HG03432 (cell line): Measurements from ENCODE around the gene KATNB1.
"Not testable (repeated sequence)": the region's sequence is repeated elsewhere in the genome, so short reads cannot be mapped to it uniquely, and the experiment has no call there.

Source experiments
- ATAC-seq: cut with Tn5 transposase; IDR thresholded peaks from one replicate; pipeline ENCODE4 v1.9.1; 2021; ENCODE audit warnings: mild to moderate bottlenecking, moderate library complexity; ENCODE audit not compliant: unreplicated experiment

The KATNB1 gene

GRCh38 chr16:57769541-57770145 is 34.1 kb downstream of the KATNB1 start:
- ATAC-seq, result no peak

DNA sequence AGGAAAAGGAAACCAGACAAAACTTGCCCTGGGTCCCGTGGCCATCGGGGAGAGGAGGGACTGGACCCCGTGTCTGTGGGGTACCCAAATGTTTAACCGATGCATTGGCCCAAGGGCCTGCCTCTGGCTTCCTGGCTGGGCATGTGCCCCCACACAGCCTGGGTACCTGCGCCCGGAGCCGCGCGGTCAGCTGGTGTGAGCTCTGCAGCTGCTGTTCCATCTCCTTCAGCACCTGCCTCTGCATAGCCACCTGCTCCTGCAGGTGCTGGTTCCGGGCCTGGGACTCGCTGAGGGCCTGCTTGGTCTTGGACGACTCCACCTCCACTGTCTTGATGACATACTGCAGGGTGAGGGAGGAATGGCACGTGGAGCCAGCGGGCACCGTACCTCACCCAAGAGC is 34.8 kb downstream of the KATNB1 start:
- no peak for ATAC-seq

DNA sequence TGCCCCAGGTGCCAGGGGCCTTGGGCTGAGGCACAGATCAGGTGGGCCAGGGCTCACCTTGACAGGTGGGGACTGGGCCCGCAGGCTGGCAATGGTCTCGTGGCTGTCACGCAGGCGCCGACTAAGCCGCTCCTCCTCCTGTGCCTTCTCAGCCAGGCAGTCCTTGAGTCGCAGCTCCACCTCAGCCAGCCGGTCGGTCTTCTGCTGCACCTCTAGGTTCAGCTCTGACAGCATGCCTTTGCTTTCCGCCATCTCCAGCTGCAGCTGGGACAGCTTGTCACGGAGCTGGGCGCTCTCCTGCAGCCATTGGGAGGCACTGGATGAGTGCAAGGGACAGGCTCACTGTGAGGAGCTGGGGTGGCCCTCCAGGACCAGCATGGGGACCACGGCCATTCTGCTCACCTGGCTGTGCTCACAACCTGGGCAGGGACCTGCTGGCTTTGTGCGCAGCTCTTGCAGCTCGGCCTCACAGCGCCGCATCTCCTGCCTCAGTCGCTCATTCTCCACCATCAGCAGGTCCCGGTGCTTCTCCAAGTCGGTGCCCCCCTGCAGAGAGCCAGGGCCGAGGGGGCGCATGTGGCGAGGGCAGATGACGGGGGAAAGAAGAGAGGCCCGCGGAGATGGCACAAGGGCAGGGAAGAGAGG is 35.7 kb downstream of the KATNB1 start:
- no peak for ATAC-seq

- no peak for ATAC-seq
These were observed 37.4 kb downstream of the KATNB1 start for GRCh38 chr16:57773019-57773418.

GRCh38 chr16:57773655-57774295 is 38.2 kb downstream of the KATNB1 start:
- no peak for ATAC-seq

DNA sequence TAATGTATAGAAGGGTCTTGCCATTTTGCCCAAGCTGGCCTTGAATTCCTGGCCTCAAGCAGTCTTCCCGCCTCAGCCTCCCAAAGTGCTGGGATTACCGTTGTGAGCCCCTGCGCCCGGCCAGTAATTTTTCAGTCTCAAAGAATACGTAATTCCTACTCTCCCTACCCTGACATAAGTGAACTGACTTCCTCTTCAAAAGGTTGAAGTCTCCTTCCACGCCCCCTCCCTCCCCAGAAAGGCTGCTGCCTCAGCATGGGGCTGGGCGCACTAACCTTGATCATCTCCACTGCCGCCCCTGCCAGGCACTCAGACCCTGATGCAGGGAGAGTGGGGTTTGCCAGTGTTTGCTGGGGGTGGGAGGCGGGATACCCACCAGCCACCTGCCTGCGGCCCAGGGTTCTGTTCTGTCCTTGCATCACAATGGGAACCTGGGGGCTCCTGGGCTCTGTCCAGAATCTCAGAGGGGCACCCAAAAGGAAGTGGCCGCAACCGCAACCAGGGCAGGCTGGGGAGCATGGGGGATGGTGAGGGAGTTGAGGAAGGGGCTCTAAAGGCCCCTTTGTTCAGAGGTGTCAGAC is 39.2 kb downstream of the KATNB1 start:
- ATAC-seq, result no peak

GRCh38 chr16:57775661-57776469 is 40.3 kb downstream of the KATNB1 start:
- ATAC-seq, result no peak

DNA sequence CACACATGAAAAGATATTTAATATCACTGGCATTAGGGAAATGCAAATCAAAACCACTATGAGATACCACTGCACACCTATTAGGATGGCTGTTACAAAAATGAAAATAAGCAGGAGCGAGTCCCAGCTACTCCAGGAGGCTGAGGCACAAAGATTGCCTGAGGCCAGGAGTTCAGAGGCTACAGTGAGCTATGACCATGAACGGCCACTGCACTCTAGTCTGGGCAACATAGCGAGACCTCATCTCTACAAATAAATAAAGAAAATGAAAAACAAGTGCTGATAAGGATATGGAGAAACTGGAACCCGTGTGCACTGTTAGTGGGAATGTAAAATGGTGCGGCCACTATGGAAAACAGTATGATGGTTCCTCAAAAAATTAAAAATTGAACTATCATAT is 43.1 kb downstream of the KATNB1 start:
- ATAC-seq, result no peak

DNA sequence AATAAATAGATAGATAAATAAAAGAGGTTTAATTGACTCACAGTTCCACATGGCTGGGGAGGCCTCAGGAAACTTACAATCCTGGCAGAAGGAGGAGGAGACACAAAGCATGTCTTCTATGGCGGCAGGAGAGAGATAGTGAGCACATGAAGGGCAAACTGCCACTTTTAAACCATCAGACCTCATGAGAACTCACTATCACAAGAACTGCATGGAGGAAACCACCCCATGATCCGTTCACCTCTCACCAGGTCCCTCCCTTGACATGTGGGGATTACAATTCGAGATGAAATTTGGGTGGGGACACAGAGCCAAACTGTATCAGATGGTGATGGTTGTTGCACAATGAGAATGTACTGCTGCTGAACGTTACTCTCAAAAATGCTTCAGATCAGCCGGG is 44.3 kb downstream of the KATNB1 start:
- ATAC-seq, result not testable (repeated sequence)

DNA sequence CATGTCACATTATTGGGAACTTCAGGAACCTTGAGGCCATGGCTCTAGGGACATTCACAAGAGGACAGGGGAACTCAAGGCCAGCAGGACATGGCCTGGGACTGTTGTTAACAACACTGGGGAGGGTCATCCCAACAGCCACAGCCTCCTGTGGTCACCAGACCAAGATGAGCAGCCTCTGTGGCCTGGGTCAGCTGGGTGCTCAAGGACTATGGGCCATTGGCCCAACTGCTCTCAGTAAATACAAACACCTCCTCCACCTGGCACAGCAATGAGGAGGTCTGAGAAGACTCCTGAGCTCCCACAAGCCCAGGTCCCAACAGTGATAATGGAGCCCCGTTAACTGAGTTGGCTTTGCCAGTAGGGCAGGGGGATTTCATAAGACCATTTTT is 45.8 kb downstream of the KATNB1 start:
- no peak for ATAC-seq

DNA sequence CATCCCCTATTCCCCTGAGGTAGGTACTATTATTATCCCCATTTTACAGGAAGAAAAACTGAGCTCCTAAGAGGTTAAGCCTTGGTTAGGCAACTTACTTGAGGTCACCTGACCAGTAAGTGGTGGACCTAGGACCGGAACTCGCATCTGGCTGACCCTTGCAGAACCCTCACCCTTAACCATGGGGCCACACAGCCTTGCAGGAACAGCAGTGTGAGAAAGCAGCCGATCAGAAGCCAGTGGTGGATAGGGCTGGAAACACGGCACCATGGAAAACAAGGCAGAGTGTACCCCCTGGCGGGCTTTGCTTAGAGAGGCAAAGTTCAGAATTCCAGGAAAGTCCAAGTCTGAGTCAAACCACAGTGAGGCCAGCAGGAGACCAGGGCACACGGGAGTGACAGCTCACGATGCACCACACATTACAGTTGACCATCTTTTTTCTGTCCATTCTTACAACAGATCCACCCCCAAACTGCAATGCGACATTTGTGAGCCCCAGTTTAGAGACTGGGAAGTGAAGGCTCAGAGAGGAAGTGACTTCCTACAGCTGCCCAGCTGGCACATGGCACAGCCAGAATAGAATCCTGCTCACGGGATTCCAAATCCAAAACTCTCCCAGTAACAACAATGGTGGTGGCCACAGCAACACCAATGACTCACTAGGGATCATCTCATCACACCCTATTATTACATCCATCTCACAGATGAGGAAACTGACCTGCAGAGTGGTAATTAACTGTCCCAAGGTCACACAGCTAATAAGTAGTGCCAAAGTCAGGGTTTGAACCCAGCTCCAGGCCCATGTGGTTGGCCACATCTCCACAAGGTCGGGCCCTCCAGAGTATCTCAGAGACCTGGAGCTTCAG is 46.4 kb downstream of the KATNB1 start:
- no peak for ATAC-seq

DNA sequence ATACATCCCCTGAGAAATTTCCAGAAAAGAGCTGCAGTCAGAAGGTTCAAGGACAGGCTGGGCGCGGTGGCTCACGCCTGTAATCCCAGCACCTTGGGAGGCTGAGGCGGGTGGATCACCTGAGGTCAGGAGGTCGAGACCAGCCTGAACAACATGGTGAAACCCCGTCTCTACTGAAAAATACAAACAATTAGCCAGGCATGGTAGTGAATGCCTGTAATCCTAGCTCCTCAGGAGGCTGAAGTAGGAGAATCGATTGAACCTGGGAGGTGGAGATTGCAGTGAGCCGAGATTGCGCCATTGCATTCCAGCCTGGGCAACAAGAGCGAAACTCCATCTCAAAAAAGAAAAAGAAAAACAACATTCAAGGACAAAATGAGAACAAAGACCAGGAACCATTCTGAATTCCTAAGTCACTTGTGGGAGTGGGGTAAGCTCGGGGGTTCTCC is 47.1 kb downstream of the KATNB1 start:
- not testable (repeated sequence) for ATAC-seq

DNA sequence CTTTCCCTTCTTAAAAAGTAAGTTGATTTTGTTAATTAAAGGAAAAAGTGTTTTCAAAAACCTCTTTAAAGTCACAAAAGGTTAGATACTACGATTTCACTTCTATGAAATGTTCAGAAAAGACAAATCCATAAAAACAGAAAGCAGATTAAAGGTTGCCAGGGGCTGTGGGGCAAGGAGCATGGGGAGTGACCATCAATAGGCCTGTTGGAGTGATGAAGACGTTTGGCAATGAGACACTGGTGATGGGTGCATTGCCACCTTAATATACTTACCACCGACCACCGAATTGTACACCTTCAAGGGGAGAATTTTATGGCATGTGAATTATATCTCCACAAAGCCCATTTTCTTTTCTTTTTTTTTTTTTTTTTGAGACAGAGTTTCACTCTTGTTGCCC is 47.5 kb downstream of the KATNB1 start:
- ATAC-seq, result no peak

GRCh38 chr16:57783883-57784282 is 48.3 kb downstream of the KATNB1 start:
- no peak for ATAC-seq

DNA sequence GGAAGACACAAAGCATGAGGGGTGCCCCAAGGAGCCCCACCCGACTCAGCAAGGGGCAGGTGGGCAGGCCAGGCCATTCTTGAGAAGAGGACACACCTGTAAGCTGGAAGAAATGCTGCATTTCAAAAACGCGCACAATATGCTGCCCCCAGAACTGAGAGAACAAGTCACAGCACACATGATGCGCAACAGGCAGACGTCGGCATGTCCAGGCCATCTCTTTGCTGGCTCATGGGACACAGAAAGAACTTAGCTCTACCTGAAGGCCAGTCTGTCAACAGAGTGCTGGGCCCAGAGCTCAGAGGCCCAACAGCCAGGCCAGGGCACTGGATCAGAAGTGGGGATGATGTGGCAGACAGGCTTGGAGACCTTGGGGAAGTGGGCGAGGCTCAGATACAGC is 48.8 kb downstream of the KATNB1 start:
- no peak for ATAC-seq

DNA sequence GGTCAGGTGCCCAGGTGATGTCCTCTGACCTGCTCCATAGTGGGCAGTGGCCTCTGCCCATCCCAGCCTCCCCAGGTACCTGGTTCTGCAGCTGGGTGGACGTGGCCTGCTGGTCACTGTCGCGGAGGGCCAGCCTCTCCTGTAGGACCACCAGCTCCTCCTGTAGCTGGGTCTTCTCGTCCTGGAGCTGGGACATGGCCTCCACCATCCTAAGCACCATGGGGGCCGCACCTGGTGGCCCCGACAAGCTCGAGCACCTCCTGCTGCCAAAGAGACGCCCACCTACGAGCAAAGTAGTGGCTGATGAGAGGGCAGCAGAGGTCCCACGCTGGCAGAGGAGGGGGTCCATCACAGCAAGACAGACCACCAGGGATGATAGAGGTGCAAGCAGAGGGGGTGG is 49.8 kb downstream of the KATNB1 start:
- no peak for ATAC-seq

GRCh38 chr16:57785924-57786323 is 50.4 kb downstream of the KATNB1 start:
- no peak for ATAC-seq

DNA sequence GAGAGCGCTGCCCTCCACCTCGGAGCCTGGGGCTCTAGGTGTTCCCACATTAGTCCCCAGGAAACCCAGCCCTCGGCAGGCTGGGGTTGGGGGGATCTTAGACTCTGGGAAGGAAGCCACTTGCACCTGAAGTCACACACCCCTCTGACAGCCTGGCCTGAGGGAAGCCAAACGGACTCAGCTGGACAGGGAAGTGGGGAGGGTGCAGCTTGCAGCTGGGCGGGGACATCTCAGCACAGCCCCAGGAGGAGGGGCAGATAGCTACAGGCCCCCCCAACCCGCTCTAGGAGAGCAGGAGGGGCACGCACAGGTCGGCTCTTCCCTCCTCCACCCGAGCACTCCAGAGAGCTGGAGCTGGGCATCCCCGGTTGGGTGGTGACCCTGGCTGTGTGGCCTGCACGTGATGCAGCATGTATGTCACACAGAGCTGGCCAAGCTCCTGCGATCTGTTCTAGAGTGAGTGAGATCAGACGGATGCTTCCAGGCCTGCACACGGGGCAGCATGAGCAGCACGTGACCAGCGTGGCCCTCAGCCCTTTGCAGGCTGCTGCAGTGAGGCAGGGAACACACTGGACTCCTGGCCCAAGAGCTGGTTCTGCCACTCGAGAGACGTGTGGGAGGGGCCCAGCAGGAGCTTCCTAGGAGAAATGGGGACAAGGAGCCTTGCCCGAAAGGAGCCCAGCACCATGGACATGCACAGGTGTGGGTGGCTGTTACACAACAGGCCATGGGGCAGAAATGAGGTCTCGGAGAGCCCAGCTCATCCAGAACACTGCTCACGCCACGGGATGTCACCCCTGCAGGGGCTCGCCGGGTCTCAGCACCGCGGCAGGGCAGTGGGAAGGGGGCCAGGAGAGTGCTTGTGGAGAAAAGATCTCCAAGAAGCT is 51.3 kb downstream of the KATNB1 start:
- ATAC-seq, result no peak

DNA sequence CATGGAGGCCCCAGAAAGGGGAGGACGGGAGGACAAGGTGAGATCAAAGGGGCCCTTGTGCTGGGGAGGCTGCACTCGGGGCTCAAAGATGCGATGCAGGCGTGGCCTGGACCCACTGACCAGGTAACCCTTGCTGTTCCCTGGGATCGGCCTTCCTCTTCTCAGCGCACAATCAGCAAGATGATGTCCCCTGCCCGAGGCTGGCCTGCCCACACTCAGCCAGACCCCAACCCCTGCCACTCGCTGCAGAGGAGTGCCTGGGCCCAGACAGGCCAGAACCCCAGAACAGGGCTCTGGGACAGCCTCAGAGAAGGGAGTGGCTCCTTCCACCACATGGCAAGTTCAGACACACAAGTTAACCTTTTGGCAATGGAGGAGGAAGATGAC is 51.9 kb downstream of the KATNB1 start:
- ATAC-seq, result no peak
